ENCODE data around the gene ZCCHC14.
A peak's percentile ranks its signal among the peaks of the same experiment; 100 is the strongest.
"Not testable (repeated sequence)": the region's sequence is repeated elsewhere in the genome, so short reads cannot be mapped to it uniquely, and the experiment has no call there.

Gene ZCCHC14

DNA sequence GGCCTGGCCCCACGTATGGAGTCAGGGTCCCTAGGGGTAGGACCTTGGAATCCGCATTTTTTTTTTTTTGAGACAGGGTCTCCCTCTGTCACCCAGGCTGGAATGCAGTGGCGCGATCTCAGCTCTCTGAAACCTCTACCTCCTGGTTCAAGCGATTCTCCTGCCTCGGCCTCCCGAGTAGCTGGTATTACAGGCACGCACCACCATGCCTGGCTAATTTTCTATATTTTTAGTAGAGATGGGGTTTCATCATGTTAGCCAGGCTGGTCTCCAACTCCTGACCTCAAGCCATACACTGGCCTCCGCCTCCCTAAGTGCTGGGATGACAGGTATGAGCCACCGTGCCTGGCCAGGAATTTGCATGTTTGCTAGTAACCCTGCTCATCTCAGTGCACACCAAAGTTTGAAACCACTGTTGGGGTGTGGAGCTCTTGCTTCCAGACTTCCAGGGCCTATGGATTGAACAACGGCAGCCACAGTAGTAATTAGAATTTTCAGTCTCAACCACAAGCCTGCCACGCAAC is 5.0 kb upstream of the ZCCHC14 start:
- not testable (repeated sequence) for DNase-seq

DNA sequence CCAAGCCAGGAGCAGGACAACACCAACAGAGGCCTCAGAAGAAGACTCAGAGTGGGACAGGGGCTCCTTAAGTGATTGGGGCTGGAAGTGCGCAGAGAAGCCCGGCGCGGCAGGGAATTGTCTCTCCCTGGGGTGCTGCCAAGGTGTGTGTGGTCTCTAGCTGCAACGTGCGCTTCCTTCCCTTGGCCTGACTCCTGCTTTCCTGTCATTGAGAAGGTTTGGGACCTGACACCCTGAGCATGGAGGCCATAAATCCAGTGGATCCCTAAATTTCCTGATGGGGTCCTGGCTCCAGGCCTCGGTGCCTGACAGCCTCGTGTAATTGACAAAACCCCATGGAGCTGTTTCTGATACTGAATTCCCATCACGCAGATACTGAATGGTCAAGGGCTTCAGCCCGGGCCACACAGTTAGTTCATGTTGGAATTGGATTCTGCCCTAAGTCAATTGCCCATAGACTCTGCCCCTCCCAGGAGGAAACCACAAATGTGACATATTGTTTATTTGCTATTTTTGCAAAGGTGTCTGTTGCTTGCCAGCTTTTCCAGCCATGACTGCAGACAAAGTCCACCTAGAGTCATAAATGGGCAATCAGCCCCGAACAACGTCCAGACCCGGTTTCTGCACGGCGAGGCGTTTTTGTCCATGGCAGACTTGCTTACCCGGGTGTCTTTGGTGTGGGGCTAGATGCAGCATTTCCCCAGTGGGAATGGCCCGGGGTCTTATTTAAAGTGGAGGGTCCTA is 4.4 kb upstream of the ZCCHC14 start:
- not testable (repeated sequence) for DNase-seq

DNA sequence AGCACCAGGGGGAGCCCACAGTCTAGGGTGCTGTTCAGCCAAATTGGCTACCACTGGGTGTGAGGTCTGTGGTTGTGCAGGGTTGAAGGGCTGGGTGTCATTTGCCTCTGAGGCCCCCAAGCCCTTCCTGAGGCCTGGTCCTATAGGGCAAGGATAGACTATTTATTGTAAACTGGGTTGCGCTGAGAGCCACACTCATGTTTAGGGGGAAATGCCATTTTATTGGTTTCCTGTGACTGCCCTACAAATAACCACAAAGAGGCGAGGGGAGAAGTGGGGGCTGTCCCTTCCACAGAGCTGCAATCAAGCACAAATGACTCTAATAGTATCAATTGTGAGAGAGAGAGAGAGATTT is 3.6 kb upstream of the ZCCHC14 start:
- no peak for DNase-seq

DNA sequence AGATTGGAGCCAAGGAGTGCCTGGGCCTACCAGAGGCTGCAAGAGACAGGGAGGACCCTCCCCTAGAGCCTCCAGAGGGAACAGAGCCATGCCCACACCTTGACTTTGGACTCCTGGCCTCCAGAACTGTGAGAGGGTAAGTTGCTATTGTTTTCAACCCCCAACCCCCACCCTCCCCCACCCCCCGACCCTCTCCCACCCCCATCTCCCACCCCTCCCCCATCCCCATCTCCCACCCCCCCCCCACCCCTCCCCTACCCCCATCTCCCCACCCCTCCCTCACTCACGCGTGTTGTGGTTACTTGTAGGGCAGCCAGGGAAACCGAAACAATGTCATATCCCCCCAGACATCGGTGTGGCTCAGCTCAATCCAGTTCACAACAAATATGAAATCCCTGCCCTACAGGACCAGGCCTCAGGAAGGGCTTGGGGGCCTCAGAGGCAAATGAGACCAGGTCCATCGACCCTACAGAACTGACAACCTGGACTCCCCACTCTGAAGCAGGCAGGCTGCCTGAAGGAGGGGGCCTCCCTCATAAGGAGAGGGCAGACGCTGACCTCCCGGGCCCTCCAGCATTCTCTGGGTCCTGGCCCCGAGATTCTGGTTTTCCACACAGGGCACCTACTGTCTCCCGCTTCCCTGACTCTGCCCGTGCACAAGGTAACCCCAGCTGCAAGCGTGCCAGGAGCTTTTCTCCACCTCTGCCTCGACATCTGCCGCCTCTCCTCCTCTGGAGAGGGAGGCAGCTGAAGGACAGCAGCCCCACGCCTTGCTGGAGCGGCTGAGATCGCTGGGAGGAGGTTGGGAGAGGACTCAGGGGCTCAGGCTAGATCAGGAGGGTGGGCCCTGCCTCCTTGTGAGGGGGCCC is 3.0 kb upstream of the ZCCHC14 start:
- DNase-seq, result no peak

DNA sequence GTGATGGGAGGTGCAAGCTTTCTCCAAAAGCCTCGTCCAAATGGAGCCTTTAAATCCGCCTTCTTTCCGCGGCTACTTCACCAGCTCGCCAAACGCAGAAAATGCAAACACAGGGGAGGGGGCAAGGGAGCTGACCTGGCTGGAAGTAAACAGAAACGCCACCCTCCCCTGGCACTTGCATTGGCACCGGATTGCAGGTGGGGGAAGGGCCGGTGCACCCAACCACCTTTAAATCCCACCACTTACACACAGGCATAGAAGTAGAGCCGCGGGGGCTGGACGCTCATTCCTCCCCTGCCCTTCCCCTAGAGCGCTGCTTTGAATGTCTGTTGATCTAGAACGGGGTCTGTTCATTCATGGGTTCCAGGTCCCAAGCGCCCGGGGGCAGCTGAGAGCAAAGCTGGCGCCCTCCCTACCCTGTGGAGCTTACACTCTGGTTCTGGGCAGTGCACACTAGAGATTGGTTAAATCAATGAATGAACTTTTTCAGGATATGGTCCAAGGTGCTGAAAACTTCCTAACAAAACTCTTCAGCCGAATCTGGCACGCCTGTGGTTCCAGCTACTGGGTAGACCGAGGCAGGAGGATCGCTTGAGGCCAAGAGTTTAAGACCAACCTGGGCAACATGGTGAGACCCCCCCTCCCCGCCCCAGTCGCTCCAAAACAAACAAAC is 920 bp upstream of the ZCCHC14 start:
- no peak for DNase-seq

DNA sequence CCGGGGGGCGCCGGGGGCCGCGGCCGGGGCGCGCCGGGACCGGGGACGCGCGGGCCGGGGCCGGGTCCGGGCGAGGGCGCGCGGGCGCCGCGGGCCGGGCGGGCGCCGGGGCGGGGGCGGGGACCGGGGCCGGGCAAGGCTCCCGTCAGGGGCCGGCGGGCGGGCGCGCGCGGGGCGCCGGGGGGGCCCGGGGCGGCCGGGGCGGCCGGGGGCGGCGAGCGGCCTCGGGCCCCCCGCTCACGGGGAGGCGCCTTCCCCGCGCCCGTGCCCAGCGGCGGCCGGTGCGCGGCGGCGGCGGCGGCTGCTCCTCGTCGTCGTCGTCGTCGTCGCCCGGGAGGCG is 563 bp downstream of the ZCCHC14 start:
- DNase-seq, result no peak

DNA sequence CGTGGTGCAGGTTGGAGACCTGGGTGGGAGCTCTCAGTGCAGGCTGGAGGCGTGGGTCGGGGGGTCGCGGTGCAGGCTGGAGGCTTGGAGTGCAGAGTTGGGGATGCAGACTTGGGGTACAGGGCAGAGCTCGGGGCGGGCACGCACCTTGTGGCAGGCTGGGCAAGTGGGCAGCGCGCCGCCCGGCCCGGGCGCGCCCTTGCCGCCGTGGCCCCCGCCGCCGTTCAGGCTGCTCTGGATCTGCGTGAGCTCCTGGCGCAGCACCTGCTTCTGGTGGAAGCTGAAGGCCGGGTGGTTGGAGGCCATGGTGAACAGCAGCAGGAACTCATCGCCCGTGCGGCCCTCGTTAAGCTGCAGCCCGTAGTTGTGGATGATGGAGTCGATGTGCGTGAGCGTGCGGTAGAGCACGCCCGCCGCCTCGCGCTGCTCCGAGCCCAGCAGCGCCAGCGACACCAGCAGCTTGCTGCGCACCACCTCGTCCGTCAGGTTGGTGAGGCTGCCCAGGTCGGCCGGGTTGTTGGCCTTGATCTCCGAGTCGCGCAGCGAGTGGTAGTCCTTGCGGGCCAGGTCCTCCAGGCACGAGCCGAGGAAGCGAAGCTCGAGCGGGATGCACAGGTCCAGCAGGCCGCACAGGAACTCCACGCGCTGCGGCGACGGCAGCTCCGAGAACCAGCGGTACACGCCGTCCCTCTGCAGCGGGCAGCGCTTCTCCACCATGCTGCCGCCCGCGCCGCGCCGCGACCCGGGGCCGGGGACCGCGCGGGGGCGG is 1.1 kb downstream of the ZCCHC14 start:
- DNase-seq, result peak in 5 of 58 donors; percentile 10 to 38 (median 17)

DNA sequence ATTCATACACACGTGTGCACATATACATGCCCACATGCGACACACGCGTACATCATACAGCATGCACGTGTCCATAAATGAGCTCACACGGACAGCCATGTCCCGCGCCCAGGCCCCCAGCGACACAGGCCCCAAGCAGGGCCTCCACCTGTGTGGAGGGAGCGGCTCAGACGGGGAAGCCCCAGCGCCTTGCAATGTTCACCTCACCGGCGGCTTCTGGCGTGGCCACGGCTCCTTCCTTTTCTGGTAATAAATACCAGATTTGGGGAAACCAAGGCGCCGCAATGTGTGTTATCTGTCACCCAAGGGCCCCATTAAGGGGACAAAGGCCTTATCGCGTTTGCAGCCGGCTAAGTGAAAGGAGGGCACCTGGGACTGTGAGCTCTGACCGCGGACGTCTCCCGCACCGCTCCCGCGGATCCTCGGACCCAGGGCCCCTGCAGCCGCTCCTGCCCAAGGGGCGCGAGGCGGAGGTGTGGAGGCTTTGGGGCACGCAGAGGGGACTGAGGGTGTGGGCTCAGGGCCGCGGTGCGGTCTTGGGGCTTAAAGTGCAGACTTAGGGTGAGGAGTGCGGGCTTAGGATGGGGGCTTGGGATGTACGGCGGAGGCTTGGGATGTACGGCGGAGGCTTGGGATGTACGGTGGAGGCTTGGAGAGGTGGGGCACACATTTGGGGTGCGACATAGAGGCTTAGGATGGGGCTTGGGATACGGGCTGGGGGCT is 1.9 kb downstream of the ZCCHC14 start:
- DNase-seq, result peak in 3 of 58 donors; percentile 10 to 13 (median 12)

DNA sequence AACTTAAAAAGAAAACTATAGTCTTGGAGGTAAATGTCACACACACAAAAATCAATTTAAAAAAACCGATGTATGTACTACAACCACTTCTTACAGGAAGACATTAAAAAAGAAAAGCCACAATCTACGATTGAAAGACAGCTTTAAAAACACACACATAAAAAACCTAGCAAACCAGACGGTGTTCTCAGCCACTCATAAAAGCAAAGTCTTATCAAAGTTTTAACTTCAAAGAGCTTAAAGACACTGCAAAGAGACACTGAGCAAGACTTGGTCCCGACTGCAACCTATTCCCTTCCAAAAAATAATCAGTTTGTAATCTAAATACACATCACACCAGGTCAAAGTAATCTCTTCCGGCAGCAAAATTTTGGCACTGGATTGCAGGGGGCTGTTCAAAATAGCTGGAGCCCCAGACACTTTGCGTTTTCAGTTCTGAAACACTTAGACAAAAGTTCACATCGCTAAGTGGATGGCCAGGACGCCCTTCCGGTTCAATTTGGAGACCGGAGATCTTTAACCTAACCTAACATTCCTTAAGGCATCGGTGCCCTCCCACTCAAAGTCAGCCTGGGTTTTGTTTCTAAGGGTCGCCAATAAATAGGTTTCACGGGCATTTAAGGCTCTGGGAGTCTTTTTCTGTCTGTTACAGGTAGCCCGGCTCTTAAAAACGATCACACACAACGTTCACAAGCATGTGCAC is 2.6 kb downstream of the ZCCHC14 start:
- no peak for DNase-seq

DNA sequence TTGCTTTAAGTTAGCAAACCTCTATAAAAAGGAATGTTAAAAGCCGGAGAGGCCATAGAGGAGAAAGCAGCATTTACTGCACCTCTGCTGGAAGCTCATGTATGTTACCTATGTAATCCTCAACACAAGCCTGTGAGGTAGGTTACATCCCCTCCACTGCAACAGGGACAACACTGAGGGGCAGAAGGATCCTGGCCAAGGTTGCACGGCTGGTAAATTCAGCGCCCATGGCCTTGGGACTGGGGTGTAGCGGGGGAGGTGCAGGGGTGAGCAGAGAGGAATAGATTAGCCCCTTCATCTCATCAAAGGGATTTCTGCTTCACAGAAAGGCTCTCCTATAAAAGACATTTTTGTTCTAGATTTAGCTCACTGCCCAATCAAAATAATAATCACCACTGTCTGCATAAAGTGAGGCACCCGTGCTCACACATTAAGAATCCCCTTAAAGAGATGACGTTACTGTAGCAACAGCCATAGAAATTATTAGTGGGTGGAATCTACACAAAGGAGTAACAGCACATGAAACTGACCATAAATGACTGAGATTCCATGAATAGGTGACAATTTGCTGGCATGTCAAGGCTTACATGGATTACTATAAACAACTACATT is 3.3 kb downstream of the ZCCHC14 start:
- peak in 1 of 58 donors; percentile 17 for DNase-seq

DNA sequence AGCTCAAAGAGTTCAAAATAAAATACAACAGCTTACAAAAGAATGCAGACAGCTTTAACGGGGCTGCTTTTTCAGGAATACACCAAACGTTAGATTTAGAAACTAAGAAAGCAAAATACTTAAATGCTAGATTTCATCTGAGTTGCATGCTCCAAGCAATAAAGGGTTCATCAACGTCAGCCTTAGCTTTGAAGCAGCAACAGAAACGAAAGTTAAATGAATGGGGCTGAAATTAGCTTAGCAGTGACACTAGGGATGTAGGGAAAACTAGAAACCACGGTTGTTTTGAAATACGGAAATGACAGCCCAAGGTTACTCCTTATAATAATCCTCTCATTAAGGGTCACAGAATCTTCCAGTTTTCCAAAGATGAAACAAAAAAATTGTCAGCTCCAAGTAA is 3.9 kb downstream of the ZCCHC14 start:
- not testable (repeated sequence) for DNase-seq

DNA sequence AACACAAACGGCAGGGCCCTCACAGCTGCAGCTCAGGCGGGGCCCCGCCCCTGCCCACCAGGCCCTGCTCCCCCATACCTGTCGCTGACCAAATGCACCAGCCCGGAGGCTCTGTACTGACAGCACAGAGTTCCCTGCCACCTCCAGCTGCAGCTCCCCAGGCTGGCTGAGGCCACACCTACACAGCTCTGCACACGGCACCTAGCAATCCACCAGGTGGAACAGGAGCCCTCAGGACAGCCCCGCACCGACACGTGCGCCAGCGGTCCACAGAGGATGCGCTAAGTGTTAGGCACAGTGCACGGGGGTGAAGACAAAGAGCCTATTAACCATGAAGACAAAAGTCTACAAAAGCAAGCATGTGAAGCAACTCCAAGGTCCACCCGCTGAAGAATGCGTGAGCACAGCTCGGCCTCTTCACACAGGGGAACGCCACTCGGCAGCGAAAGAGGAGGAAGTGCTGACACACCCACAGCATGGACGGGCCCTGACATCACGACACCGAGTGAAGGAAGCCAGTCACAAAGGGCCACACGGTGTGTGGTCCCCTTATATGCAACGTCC is 5.4 kb downstream of the ZCCHC14 start:
- peak in 9 of 58 donors; percentile 5 to 37 (median 26) for DNase-seq

DNA sequence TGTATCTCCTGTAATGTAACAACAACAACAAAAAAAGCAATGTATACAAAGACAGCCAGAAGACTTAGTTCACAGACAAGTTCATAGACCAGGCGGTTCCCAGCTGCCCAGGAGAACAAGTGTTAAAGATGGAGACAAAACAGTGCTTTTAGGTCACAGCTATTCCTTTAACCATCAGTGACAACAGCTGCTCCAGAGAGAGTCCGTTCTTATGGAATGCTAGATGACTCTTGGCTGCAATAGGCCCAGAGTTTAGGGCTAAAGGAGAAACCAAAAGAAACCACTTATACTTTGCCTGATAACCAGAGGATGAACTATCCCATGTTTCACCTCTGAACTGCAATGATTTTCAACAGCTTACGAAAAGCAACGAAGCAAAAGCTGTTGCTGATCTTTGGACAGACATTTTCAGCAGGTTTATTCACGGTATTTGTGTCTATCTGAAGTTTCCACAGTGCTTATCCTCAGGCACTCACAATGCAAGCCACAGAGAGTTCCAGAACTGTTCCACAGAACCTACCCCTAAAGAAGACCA is 6.0 kb downstream of the ZCCHC14 start:
- DNase-seq, result no peak

DNA sequence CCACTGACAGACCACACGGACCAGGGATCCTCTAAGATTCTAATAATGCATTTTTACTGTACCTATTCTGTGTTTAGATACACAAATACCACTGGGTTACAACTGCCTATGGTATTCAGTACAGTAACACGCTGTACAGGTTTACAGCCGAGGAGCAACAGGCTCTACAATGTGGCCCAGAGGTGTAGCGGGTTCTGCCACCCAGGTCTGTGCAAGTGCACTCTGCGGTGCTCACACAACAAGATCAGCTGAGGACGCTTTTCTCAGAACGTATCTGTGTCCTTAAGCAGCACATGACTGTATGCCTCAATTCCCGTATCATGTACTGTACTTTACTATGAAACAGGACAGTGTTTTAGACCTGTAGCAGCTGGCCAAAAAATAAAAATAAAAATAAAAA is 6.5 kb downstream of the ZCCHC14 start:
- DNase-seq, result no peak

DNA sequence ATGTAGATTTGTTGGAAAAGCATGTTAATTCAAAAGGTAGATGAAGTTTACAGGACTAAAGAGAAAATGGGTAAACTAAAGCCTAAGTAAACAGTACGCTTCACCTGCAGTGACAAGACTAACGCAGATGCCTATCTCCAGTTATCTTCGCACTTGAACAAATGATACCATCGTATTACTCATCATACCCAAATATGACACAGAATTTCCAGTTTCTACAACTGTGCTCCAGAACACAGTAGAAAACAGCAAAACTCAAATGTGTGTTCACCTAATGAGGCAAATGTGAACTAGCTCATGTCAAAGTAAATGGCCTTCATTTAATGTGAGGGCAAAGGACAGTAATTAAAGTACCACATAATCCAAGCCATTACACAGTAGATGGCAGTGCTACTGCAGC is 7.0 kb downstream of the ZCCHC14 start:
- DNase-seq, result not testable (repeated sequence)

DNA sequence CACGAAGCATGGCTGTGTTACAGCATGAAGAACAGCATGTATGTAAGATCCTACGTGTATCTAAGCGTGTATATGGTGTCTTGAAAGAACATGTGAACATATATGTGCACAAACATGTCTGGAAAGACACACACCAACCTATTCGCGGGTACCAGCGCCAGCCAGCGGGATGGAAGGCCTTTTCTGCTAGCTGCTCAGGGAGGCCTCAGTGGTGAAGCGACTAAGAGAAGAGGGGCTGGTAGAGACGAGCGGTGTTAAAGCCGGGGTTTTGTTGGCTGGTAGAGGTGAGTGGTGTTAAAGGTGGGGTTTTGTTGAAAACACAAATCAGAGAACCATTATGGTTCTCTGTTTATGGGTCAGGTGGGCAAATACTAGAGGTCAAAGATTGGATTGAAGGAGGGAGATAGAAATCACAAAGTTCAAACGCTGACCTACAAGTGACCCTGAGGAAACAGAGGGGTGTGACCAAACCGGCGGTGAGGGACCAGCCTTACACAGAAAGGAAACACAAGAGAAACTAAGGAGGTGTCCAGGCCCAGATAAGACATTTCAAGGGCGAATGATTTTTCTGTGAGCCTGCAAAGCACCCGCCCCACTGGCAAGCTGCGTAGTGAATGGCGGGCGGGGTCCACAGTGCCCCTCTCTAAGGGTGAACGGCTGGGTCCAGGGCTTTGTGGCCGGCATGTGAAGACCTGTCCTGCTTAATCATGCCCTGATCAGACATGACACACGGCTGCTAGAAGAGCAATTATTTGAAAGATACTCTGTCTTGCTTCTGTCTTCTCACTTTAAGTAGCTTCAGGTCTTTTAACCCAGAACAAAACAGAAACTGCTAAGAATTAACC is 8.1 kb downstream of the ZCCHC14 start:
- no peak for DNase-seq

DNA sequence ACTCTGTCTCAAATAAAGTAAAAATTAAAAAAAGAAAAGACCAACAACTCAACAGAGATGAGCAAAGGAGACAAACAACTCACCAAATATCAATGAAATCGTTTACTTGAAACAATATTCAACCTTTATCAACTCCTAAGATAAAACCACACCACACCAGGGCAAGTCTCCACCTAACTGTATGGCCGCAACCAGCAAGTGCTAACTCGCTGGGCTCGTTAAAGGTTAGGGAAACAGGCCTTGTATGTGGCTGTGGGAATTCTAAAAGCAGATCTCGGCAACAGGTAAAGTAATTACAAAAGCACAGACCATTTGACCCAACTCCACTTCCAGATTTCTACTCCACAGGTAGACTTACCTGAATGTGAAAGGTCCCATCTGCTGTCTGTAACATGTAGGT is 9.3 kb downstream of the ZCCHC14 start:
- DNase-seq, result no peak

DNA sequence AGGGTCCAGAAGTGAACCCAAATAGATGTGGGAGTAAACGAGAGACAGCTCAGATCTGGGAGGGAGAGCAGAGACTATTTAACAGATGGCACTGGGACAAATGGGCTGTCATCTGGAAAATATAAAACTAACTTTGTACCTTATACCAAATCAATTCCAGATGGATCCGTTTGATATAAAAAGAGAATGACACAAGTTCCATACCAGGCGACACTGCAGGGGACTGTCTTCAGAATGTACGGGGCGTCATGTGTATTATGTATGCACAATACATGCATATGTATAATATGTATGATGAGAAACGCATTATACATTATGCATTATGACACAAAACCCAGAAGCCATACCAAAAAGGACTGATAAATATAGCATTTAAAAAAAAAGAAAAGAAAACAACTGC is 10.2 kb downstream of the ZCCHC14 start:
- not testable (repeated sequence) for DNase-seq

All from anterior cingulate cortex (tissue), 58 donors.